Endothelial cell of umbilical vein (primary cell): ENCODE measurements around the gene GDNF. TPM values are rescaled to one million over a fixed set of nuclear protein-coding genes. Genes with fewer than 3 reads are reported as not detected.

ENCODE experiments used
- BruUV-seq: library from RNA; stranded (reverse); fragments of 400-500 nt; replicated peaks from 2 replicates; lab custom pipeline; 2021; lab: Mats Ljungman, UMichigan
- CTCF ChIA-PET: fragments of 300-600, 350-600 bp; sonication (Branson Sonifier 250); formaldehyde crosslinking; loops from one replicate; lab custom pipeline; 2021; ENCODE audit warnings: antibody characterized with exemption, inconsistent platforms; lab: Charles Lee
- POLR2A ChIA-PET: fragments of 300-600, 350-600 bp; sonication (Branson Sonifier 250); formaldehyde crosslinking; loops from one replicate; lab custom pipeline; 2021; ENCODE audit warnings: antibody characterized with exemption, inconsistent platforms; lab: Charles Lee
- DNase-seq: peaks from one replicate; pipeline ENCODE4 v3.0.0-alpha.2; 2011; ENCODE audit warnings: low read depth, low spot score
- FAIRE-seq: peaks from 2 replicates; lab custom pipeline; 2011; peaks lifted over from hg19 to GRCh38; lab: Jason Lieb, UNC
- H2AFZ ChIP-seq: 2 replicates; pipeline ENCODE4 v1.6.0; 2012; ENCODE audit warnings: low read depth, low read length, control low read depth, inconsistent platforms
- H3K27ac ChIP-seq: 2 replicates; pipeline ENCODE4 v1.5.1; 2011; ENCODE audit warnings: low read depth, mild to moderate bottlenecking, control low read depth, low read length, moderate library complexity; ENCODE audit not compliant: insufficient read depth
- H3K27me3 ChIP-seq, 2 experiments: 2 replicates each; pipeline versions ENCODE4 v1.6.0 to v1.6.1; 2011; ENCODE audit warnings: low read length in 2 of 2, mixed read lengths in 1 of 2; ENCODE audit not compliant: control insufficient read depth in 2 of 2, insufficient read depth in 2 of 2
- H3K36me3 ChIP-seq, 2 experiments: 2 replicates in 1 of 2; 3 replicates in 1 of 2; pipeline ENCODE4 v1.5.1; 2011; ENCODE audit warnings: low read length in 2 of 2, mild to moderate bottlenecking in 1 of 2, moderate library complexity in 1 of 2; ENCODE audit not compliant: control insufficient read depth in 2 of 2, insufficient read depth in 2 of 2; ENCODE audit errors: extremely low read depth in 1 of 2
- H3K4me1 ChIP-seq: 3 replicates; pipeline ENCODE4 v1.5.1; 2011; ENCODE audit warnings: mild to moderate bottlenecking, low read length; ENCODE audit not compliant: control insufficient read depth, insufficient read depth; ENCODE audit errors: extremely low read depth
- H3K4me2 ChIP-seq: 2 replicates; pipeline ENCODE4 v1.6.1; 2011; ENCODE audit warnings: low read length, control low read depth, mixed read lengths; ENCODE audit not compliant: insufficient read depth
- H3K4me3 ChIP-seq, 3 experiments: fragments of 200-600 bp in 1 of 3; sonication (generic), shearing (Covaris generic) in 1 of 3; replicated peaks in 1 of 3; 2 replicates each; pipeline ENCODE4 v1.5.1; 2011 to 2016; ENCODE audit warnings: control low read depth in 3 of 3, low read length in 3 of 3, mild to moderate bottlenecking in 2 of 3, inconsistent platforms in 1 of 3, low read depth in 1 of 3, moderate library complexity in 1 of 3; ENCODE audit not compliant: insufficient read depth in 1 of 3
- H3K79me2 ChIP-seq: 2 replicates; pipeline ENCODE4 v1.6.0; 2012; ENCODE audit warnings: low read length, inconsistent platforms; ENCODE audit not compliant: control insufficient read depth, insufficient read depth
- H3K9ac ChIP-seq: replicated peaks from 2 replicates; pipeline ENCODE3; 2011; ENCODE audit warnings: low read length, control low read depth; ENCODE audit not compliant: insufficient read depth; ENCODE audit errors: extremely low read depth
- H3K9me1 ChIP-seq: replicated peaks from 3 replicates; pipeline ENCODE4 v1.6.0; 2011; ENCODE audit warnings: mild to moderate bottlenecking, low read length; ENCODE audit not compliant: control insufficient read depth, insufficient read depth; ENCODE audit errors: extremely low read depth
- H3K9me3 ChIP-seq: replicated peaks from 2 replicates; pipeline ENCODE4 v1.5.1; 2012; ENCODE audit warnings: low read length, inconsistent platforms; ENCODE audit not compliant: control insufficient read depth, insufficient read depth
- H4K20me1 ChIP-seq: replicated peaks from 2 replicates; pipeline ENCODE3; 2011; ENCODE audit warnings: mild to moderate bottlenecking, low read length; ENCODE audit not compliant: control insufficient read depth, insufficient read depth; ENCODE audit errors: extremely low read depth
- EZH2 ChIP-seq: IDR thresholded peaks from 2 replicates; pipeline ENCODE4 v1.6.1; 2012; ENCODE audit warnings: borderline replicate concordance, low read depth, mild to moderate bottlenecking, moderate library complexity, low read length, inconsistent platforms; ENCODE audit not compliant: severe bottlenecking
- FOS ChIP-seq: IDR thresholded peaks from 2 replicates; pipeline ENCODE4 v1.6.1; 2011; ENCODE audit warnings: mild to moderate bottlenecking, low read length, moderate library complexity, borderline replicate concordance; ENCODE audit not compliant: insufficient read depth
- GATA2 ChIP-seq: IDR thresholded peaks from 2 replicates; pipeline ENCODE4 v1.7.0; 2011; ENCODE audit warnings: low read depth, mild to moderate bottlenecking, moderate library complexity, mixed read lengths, low read length; ENCODE audit not compliant: insufficient read length, insufficient read depth
- JUN ChIP-seq: IDR thresholded peaks from 2 replicates; pipeline ENCODE4 v1.6.1; 2011; ENCODE audit warnings: borderline replicate concordance, low read depth; ENCODE audit not compliant: insufficient read length, insufficient read depth
- MYC ChIP-seq: IDR thresholded peaks from one replicate; pipeline ENCODE4 v1.6.1; 2011; ENCODE audit warnings: mild to moderate bottlenecking, low read depth, low read length
- POLR2A ChIP-seq: IDR thresholded peaks from 2 replicates; pipeline ENCODE4 v1.6.1; 2012; ENCODE audit warnings: low read depth, mild to moderate bottlenecking, control low read depth, low read length
- POLR2AphosphoS5 ChIP-seq: IDR thresholded peaks from 2 replicates; pipeline ENCODE4 v1.6.1; 2012; ENCODE audit warnings: low read depth, mild to moderate bottlenecking, control low read depth, low read length, moderate library complexity; ENCODE audit not compliant: insufficient read depth
- dilution Hi-C: fragments of 300-500 bp; cut with MboI; formaldehyde crosslinking; loops from one replicate; pipeline ENCODE4 v1.15.0; 2019; ENCODE audit warnings: low sequenced_read_pairs; ENCODE audit not compliant: extremely low pct_ligation_motif_present
- intact Hi-C: fragments of 100-400 bp; cut with micrococcal nuclease; formaldehyde crosslinking; loops from one replicate; pipeline ENCODE4 v1.10.0; 2022
- polyA plus RNA-seq, 4 experiments: library from polyadenylated mRNA; depleted of rRNA in 3 of 4; stranded (reverse) in 3 of 4; unstranded in 1 of 4; fragments of >200 nt; gene quantifications; 2 replicates each; pipeline versions ENCODE4 v1.2.1 to v1.2.3, GENCODE V29; 2011 to 2012; ENCODE audit warnings: missing spikeins in 1 of 4
- total RNA-seq: library from RNA; stranded (reverse); gene quantifications from 2 replicates; pipeline ENCODE4 v1.2.3, GENCODE V29; 2021
- TF ChIP-seq, protein P1 (sequence below), 2 donors: IDR thresholded peaks; 1 replicate in 1 of 2; 2 replicates in 1 of 2; pipeline ENCODE4 v1.5.1; 2011; ENCODE audit warnings: low read length in 2 of 2, mild to moderate bottlenecking in 2 of 2, moderate library complexity in 2 of 2, control low read depth in 1 of 2, inconsistent platforms in 1 of 2, low read depth in 1 of 2; ENCODE audit not compliant: insufficient read depth in 1 of 2; ENCODE audit errors: extremely low read depth in 1 of 2
- TF ChIP-seq, protein P2 (sequence below): IDR thresholded peaks from 2 replicates; pipeline ENCODE4 v1.6.1; 2011; ENCODE audit not compliant: insufficient read depth, insufficient read length

GDNF gene
- total and polyA plus RNA-seq, 2 donors (not counting 3 experiments of a cell fraction or from before 2014, with no cell fraction given) = not detected

- Histone ChIP-seq H4K20me1 (no peaks in the 10 kb centered on the region), H3K4me1 (no peaks in the 10 kb centered on the region), H3K27me3 (peaks cover 5 to 6% of the 10 kb centered on the region in 2 experiments), H2AFZ (no peak overlapping the region), H3K4me3 (no peak overlapping the region), H3K9ac (no peak overlapping the region), H3K4me2 (no peak overlapping the region), H3K9me3 (no peaks in the 10 kb centered on the region), H3K27ac (no peak overlapping the region), H3K9me1 (no peaks in the 10 kb centered on the region), H3K79me2 (no peaks in the 10 kb centered on the region), H3K36me3 (no peaks in the 10 kb centered on the region)
- BruUV-seq = no TSS peak
- TF ChIP-seq JUN (no peak), POLR2AphosphoS5 (no peak), POLR2A (no peak), MYC (no peak), EZH2 (no peak), FOS (no peak), GATA2 (no peak)
- TF ChIP-seq, protein P1, sequence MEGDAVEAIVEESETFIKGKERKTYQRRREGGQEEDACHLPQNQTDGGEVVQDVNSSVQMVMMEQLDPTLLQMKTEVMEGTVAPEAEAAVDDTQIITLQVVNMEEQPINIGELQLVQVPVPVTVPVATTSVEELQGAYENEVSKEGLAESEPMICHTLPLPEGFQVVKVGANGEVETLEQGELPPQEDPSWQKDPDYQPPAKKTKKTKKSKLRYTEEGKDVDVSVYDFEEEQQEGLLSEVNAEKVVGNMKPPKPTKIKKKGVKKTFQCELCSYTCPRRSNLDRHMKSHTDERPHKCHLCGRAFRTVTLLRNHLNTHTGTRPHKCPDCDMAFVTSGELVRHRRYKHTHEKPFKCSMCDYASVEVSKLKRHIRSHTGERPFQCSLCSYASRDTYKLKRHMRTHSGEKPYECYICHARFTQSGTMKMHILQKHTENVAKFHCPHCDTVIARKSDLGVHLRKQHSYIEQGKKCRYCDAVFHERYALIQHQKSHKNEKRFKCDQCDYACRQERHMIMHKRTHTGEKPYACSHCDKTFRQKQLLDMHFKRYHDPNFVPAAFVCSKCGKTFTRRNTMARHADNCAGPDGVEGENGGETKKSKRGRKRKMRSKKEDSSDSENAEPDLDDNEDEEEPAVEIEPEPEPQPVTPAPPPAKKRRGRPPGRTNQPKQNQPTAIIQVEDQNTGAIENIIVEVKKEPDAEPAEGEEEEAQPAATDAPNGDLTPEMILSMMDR (IDR thresholded peaks at IDR 0.05; ENCODE audit: extremely low read depth in 1 of 2, insufficient read depth in 1 of 2, low read depth in 1 of 2, low read length in 2 of 2) = no peak
- TF ChIP-seq, protein P2, sequence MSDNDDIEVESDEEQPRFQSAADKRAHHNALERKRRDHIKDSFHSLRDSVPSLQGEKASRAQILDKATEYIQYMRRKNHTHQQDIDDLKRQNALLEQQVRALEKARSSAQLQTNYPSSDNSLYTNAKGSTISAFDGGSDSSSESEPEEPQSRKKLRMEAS = no peak
- ChIA-PET POLR2A (no interaction called here), CTCF (no interaction called here)
- no peak for FAIRE-seq
- intact Hi-C loops (no loop called here), dilution Hi-C loops (no loop called here)
- DNase-seq = no peak
Observed at GRCh38 chr5:37803487-37803886, 36.4 kb downstream of the GDNF start.
